ENCODE data around the gene SRGAP3.

DNA sequence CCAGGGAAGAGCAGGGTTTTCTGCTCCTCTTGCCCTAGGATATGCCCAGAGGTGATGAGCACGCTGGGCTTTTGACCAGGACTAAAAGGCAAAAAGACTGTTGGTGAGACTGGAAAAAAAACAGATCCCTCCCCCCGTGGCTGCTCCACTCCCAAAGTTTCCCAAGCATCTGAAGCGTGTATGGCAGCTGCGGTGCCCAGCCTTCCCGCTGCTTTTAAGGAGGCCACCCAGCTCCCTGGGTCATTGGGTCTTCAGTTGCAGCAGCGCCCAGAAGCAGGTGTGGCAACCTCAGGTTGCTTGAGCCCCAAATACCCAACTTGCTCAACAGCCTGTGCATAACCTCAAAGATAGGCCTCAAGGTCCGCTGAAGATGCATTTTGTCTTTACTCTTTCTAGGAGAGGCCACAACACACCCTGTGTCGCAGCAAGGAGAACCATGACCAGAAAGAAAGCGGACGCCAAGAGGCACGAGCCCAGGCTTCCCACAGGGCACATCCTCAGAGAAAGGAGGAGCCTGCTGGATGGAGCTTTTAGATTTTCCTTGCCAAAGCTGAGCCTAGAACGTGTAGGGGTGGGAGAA is 2.0 kb downstream of the SRGAP3 start:
- TF ChIP-seq, protein P1, sequence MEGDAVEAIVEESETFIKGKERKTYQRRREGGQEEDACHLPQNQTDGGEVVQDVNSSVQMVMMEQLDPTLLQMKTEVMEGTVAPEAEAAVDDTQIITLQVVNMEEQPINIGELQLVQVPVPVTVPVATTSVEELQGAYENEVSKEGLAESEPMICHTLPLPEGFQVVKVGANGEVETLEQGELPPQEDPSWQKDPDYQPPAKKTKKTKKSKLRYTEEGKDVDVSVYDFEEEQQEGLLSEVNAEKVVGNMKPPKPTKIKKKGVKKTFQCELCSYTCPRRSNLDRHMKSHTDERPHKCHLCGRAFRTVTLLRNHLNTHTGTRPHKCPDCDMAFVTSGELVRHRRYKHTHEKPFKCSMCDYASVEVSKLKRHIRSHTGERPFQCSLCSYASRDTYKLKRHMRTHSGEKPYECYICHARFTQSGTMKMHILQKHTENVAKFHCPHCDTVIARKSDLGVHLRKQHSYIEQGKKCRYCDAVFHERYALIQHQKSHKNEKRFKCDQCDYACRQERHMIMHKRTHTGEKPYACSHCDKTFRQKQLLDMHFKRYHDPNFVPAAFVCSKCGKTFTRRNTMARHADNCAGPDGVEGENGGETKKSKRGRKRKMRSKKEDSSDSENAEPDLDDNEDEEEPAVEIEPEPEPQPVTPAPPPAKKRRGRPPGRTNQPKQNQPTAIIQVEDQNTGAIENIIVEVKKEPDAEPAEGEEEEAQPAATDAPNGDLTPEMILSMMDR (IDR thresholded peaks at IDR 0.05): no peak
- no peak for TF ChIP-seq POLR2A (IDR thresholded peaks at IDR 0.05)
